HCT116 (cell line): Measurements from ENCODE around the gene NSUN3. TPM values are rescaled to one million over a fixed set of nuclear protein-coding genes. Genes with fewer than 3 reads are reported as not detected.

ENCODE experiments used
- ATAC-seq: fragments of 200-7000 bp; cut with Tn5 transposase; 2 replicates; pipeline ENCODE4 v1.9.1; 2020; ENCODE audit warnings: mild to moderate bottlenecking, moderate library complexity
- Bru-seq: library from RNA; stranded (reverse); fragments of 400-500 nt; gene quantifications from one replicate; lab custom pipeline; 2021; lab: Mats Ljungman, UMichigan
- BruChase-seq, 2 experiments: library from RNA; stranded (reverse); fragments of 400-500 nt; gene quantifications; one replicate each; lab custom pipeline; 2021; lab: Mats Ljungman, UMichigan
- BruUV-seq: library from RNA; stranded (reverse); fragments of 400-500 nt; replicated peaks from 2 replicates; lab custom pipeline; 2021; lab: Mats Ljungman, UMichigan
- CTCF ChIA-PET: fragments of 300-600 bp; sonication (Branson Sonifier 250); formaldehyde crosslinking; loops from one replicate; lab custom pipeline; 2021; ENCODE audit warnings: antibody characterized with exemption; lab: Charles Lee
- POLR2A ChIA-PET: fragments of 300-600, 350-600 bp; sonication (Branson Sonifier 250); formaldehyde crosslinking; loops from one replicate; lab custom pipeline; 2021; ENCODE audit warnings: antibody characterized with exemption; lab: Charles Lee
- RAD21 ChIA-PET, 2 experiments: fragments of 300-600 bp; sonication (Branson Sonifier 250); formaldehyde crosslinking; loops; one replicate each; lab custom pipeline; 2023; ENCODE audit warnings: low total read pairs in 2 of 2; ENCODE audit not compliant: uncharacterized antibody in 2 of 2, unreplicated experiment in 2 of 2, low non-redundant PET in 1 of 2; lab: Charles Lee
- DNase-seq: peaks from one replicate; pipeline ENCODE4 v3.0.0-alpha.2; 2010; ENCODE audit warnings: low read depth, low spot score
- H2AFZ ChIP-seq: fragments of 200-600 bp; shearing (Covaris generic), sonication (generic); 2 replicates; pipeline ENCODE4 v1.6.1; 2017; ENCODE audit warnings: low read depth, mixed run types, mixed read lengths, antibody characterized with exemption, low read length; ENCODE audit not compliant: poor library complexity, severe bottlenecking
- H3K27ac ChIP-seq: 2 replicates; pipeline ENCODE4 v1.5.1; 2012; ENCODE audit warnings: low read depth, low read length
- H3K27me3 ChIP-seq: fragments of 200-600 bp; sonication (generic); 2 replicates; pipeline ENCODE4 v1.6.1; 2016; ENCODE audit warnings: mixed run types, low read length, mixed read lengths; ENCODE audit not compliant: insufficient read depth
- H3K36me3 ChIP-seq, 2 experiments: fragments of 200-500 bp in 1 of 2; fragments of 200-600 bp in 1 of 2; sonication (Bioruptor generic) in 1 of 2; sonication (generic) in 1 of 2; 2 replicates each; pipeline versions ENCODE4 v1.5.1 to v1.6.1; 2014 to 2016; ENCODE audit warnings: low read length in 2 of 2, inconsistent platforms in 1 of 2, mixed read lengths in 1 of 2, mixed run types in 1 of 2; ENCODE audit not compliant: insufficient read depth in 2 of 2, control insufficient read depth in 1 of 2
- H3K4me1 ChIP-seq, 2 experiments: fragments of 200-600 bp in 1 of 2; sonication (generic) in 1 of 2; 2 replicates each; pipeline versions ENCODE4 v1.5.1 to v1.6.1; 2012 to 2017; ENCODE audit warnings: low read length in 2 of 2, inconsistent platforms in 1 of 2, mild to moderate bottlenecking in 1 of 2, mixed read lengths in 1 of 2, mixed run types in 1 of 2, moderate library complexity in 1 of 2; ENCODE audit not compliant: insufficient read depth in 2 of 2, control insufficient read depth in 1 of 2
- H3K4me2 ChIP-seq: fragments of 200-600 bp; sonication (generic); 2 replicates; pipeline ENCODE4 v1.6.1; 2017; ENCODE audit warnings: mixed run types, low read length, mixed read lengths
- H3K4me3 ChIP-seq, 2 experiments: fragments of 200-600 bp in 1 of 2; sonication (generic) in 1 of 2; replicated peaks in 1 of 2; 2 replicates each; pipeline ENCODE4 v1.5.1; 2011 to 2016; ENCODE audit warnings: low read length in 2 of 2, control low read depth in 1 of 2, low read depth in 1 of 2, mild to moderate bottlenecking in 1 of 2, mixed read lengths in 1 of 2, mixed run types in 1 of 2
- H3K79me2 ChIP-seq: fragments of 200-600 bp; sonication (generic); 2 replicates; pipeline ENCODE4 v1.6.1; 2017; ENCODE audit warnings: mild to moderate bottlenecking, mixed run types, low read length, moderate library complexity, mixed read lengths; ENCODE audit not compliant: insufficient read depth
- H3K9ac ChIP-seq: fragments of 200-600 bp; sonication (generic); 2 replicates; pipeline ENCODE4 v1.6.1; 2016; ENCODE audit warnings: low read length, mixed read lengths
- H3K9me2 ChIP-seq: fragments of 200-600 bp; sonication (generic), shearing (Covaris generic); 2 replicates; pipeline ENCODE4 v1.6.1; 2017; ENCODE audit warnings: mixed run types, mild to moderate bottlenecking, moderate library complexity; ENCODE audit not compliant: insufficient read depth
- H3K9me3 ChIP-seq, 2 experiments: fragments of 200-500 bp in 1 of 2; fragments of 200-600 bp in 1 of 2; sonication (Bioruptor generic) in 1 of 2; sonication (generic) in 1 of 2; 2 replicates each; pipeline ENCODE4 v1.6.1; 2014 to 2017; ENCODE audit warnings: low read length in 2 of 2, mixed read lengths in 2 of 2, inconsistent platforms in 1 of 2, low read depth in 1 of 2, mild to moderate bottlenecking in 1 of 2, mixed run types in 1 of 2, moderate library complexity in 1 of 2; ENCODE audit not compliant: control insufficient read depth in 1 of 2, insufficient read depth in 1 of 2
- H4K20me1 ChIP-seq: fragments of 200-600 bp; sonication (generic), shearing (Covaris generic); 2 replicates; pipeline ENCODE4 v1.6.1; 2017; ENCODE audit warnings: mixed run types, mild to moderate bottlenecking, moderate library complexity; ENCODE audit not compliant: insufficient read depth
- ATF3 ChIP-seq: IDR thresholded peaks from 2 replicates; pipeline ENCODE4 v1.6.1; 2012
- CBX3 ChIP-seq: IDR thresholded peaks from 2 replicates; pipeline ENCODE4 v1.6.1; 2012; ENCODE audit warnings: low read depth
- CEBPB ChIP-seq: IDR thresholded peaks from 2 replicates; pipeline ENCODE4 v1.6.1; 2012; ENCODE audit warnings: low read depth
- ELF1 ChIP-seq: IDR thresholded peaks from 2 replicates; pipeline ENCODE4 v1.6.1; 2012; ENCODE audit warnings: low read depth, borderline replicate concordance
- EZH2 ChIP-seq: fragments of 200-600 bp; sonication (generic); IDR thresholded peaks from 2 replicates; pipeline ENCODE4 v1.6.1; 2017; ENCODE audit warnings: antibody characterized with exemption, mixed run types
- EZH2phosphoT487 ChIP-seq: fragments of 200-600 bp; IDR thresholded peaks from 2 replicates; pipeline ENCODE4 v1.6.1; 2018; ENCODE audit warnings: antibody characterized with exemption, borderline replicate concordance
- FOSL1 ChIP-seq: IDR thresholded peaks from 2 replicates; pipeline ENCODE4 v1.6.1; 2012; ENCODE audit warnings: low read depth
- POLR2AphosphoS5 ChIP-seq: IDR thresholded peaks from 2 replicates; pipeline ENCODE4 v1.6.1; 2011; ENCODE audit warnings: mild to moderate bottlenecking, low read depth, low read length, moderate library complexity
- REST ChIP-seq: IDR thresholded peaks from 2 replicates; pipeline ENCODE4 v1.6.1; 2012; ENCODE audit warnings: low read depth
- SP1 ChIP-seq: IDR thresholded peaks from 2 replicates; pipeline ENCODE4 v1.6.1; 2012; ENCODE audit warnings: low read depth
- SRF ChIP-seq: IDR thresholded peaks from 2 replicates; pipeline ENCODE4 v1.6.1; 2012; ENCODE audit warnings: low read depth
- TCF7L2 ChIP-seq: IDR thresholded peaks from 2 replicates; pipeline ENCODE4 v1.7.0; 2011; ENCODE audit warnings: borderline replicate concordance, inconsistent platforms; ENCODE audit not compliant: insufficient read depth, insufficient read length; ENCODE audit errors: extremely low read depth
- YY1 ChIP-seq: IDR thresholded peaks from 2 replicates; pipeline ENCODE4 v1.6.1; 2011; ENCODE audit warnings: low read length, low read depth, moderate library complexity, mild to moderate bottlenecking; ENCODE audit not compliant: insufficient replicate concordance; ENCODE audit errors: extremely low read depth
- ZBTB33 ChIP-seq: IDR thresholded peaks from 2 replicates; pipeline ENCODE4 v1.6.1; 2011; ENCODE audit warnings: mild to moderate bottlenecking, low read length, moderate library complexity; ENCODE audit not compliant: insufficient replicate concordance; ENCODE audit errors: extremely low read depth
- ZFX ChIP-seq: fragments of 450-650 bp; IDR thresholded peaks from 2 replicates; pipeline ENCODE4 v1.6.1; 2017
- ZNF274 ChIP-seq: fragments of 200-500 bp; sonication (Bioruptor generic); IDR thresholded peaks from 2 replicates; pipeline ENCODE4 v1.6.1; 2014; ENCODE audit warnings: mild to moderate bottlenecking, low read depth, low read length, inconsistent platforms
- intact Hi-C: fragments of 100-400 bp; cut with micrococcal nuclease; formaldehyde crosslinking; loops from 2 replicates; pipeline ENCODE4 v1.10.0; 2022
- long read RNA-seq: library from polyadenylated mRNA; unstranded; transcript quantifications from one replicate; pipeline ENCODE4 v2.0.0, GENCODE V29; 2021; ENCODE audit not compliant: unreplicated experiment
- polyA plus RNA-seq: library from polyadenylated mRNA; unstranded; fragments of >200 nt; gene quantifications from 2 replicates; pipeline ENCODE4 v1.2.1, GENCODE V29; 2012; ENCODE audit warnings: missing spikeins
- total RNA-seq: library from RNA; stranded (reverse); gene quantifications from one replicate; pipeline ENCODE4 v1.2.1, GENCODE V29; 2021; ENCODE audit not compliant: unreplicated experiment

The NSUN3 gene
- total RNA-seq (6.6 TPM), Bru-seq, nascent RNA (percentile 74 among the genes with signal in this experiment), BruChase-seq, experiment 1, labeled RNA remaining after a 6-hour chase (percentile 52 among the genes with signal in this experiment), BruChase-seq, experiment 2, labeled RNA remaining after a 2-hour chase (percentile 62 among the genes with signal in this experiment)
- polyA plus RNA-seq, result 3.2 and 3.9 TPM in 2 replicates
- long read RNA-seq, transcript NSUN3-201 (6 exons, 3,289 nt), result major isoform, 6 of 8 reads
- long read RNA-seq, partial matches to known transcripts, result 0 of 8 reads
- long read RNA-seq, other reads (novel, unspliced or antisense), result 2 of 8 reads

GRCh38 chr3:94062513-94063404 is at the start of gene NSUN3, which contains the start of gene DHFR2:
Gene NSUN3, plus strand, starts transcription at chr3:94063061. Its CDS starts 66 bp downstream, at chr3:94063127.
Gene DHFR2, minus strand, starts transcription at chr3:94062916. Its CDS starts 1,405 bp downstream, at chr3:94061511.
- no peaks in the 10 kb centered on the region for H4K20me1 ChIP-seq
- TF ChIP-seq TCF7L2 (no peak), ZNF274 (no peak), REST (no peak), ZFX (peak; percentile 7; the same call in 1 of the 2 replicates), EZH2phosphoT487 (no peak), EZH2 (no peak), ELF1 (peak; percentile 94), CBX3 (no peak), SP1 (no peak; the same call in 1 of the 2 replicates), CEBPB (no peak), POLR2AphosphoS5 (peak; percentile 77), YY1 (peak; percentile 3), ZBTB33 (peak; percentile 97), SRF (no peak), FOSL1 (no peak), ATF3 (no peak)

More at GRCh38 chr3:94062513-94063404, at the start of gene NSUN3, which contains the start of gene DHFR2:
- Histone ChIP-seq H3K27me3 (no peaks in the 10 kb centered on the region), H2AFZ (peak within 1 kb of the TSS; percentile 34), H3K9me2 (no peaks in the 10 kb centered on the region), H3K4me3 (peak within 1 kb of the TSS; percentile 71 to 78), H3K36me3 (no peaks in the 10 kb centered on the region; a peak in 1 of 4 replicates), H3K4me2 (peak within 1 kb of the TSS; percentile 76), H3K27ac (peak within 1 kb of the TSS; percentile 93), H3K4me1 (peaks cover 6 to 15% of the 10 kb centered on the region in 2 experiments; a peak in 3 of 4 replicates), H3K79me2 (peaks cover 14% of the 10 kb centered on the region; the same call in 1 of the 2 replicates), H3K9me3 (no peaks in the 10 kb centered on the region), H3K9ac (peak within 1 kb of the TSS; percentile 69)
- ChIA-PET POLR2A (interaction anchor here (0.6 to 2.2 kb wide), 12 partner anchors 12 to 114 kb away, joined by 3 to 10 read pairs (median 3); partner anchors contain the start of genes ARL13B and STX19), RAD21 (no interaction called here), CTCF (no interaction called here)
- TSS peak; percentile 75 for BruUV-seq
- DNase-seq (peak; percentile 95), ATAC-seq (peak; percentile 95)
- intact Hi-C loops, result loop anchor here (10.0 kb wide), 1 partner anchor 218 kb away; no protein-coding TSS in a partner anchor
